ENCODE measurements around the gene TCHHL1. TPM values are rescaled to one million over a fixed set of nuclear protein-coding genes. Genes with fewer than 3 reads are reported as not detected.

Gene TCHHL1
- total and polyA plus RNA-seq, 2 of the 13 experiments (the other 11 are each of a cell fraction or from before 2014, with no cell fraction given): not detected

DNA sequence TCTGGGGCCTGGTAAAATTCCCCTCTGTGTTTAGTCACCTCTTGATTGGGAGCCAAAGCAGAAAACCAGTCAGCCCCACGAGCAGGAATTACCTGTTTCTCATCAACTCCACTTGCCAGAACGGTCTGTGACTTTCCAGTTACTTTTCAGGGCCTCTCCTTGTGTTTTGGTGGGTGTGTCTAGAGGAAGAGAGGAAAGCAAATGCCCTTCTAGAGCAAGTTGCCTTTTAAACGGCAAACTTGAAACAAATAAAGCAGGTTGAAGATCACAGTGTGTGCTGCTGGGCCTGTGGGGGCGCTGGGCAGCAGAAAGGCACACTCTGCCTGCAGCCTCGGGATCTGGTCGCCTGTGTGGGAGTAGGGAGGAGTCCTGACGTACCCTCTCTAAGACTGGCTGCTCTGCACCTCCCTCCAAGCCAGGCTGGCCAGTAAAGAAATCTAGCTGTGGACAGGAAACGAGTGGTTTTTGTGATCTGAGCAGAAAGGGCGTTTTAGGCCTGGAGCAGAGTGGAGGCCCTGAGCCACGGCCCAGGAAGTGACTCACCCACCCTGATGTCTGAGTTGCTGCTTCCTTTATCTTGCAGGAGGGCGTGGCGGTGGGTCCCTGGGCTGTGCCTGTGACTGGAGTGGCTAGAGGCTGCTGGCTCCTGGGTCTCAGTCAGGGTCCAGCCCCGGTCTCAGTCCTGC is 41.0 kb downstream of the TCHHL1 start (continued):
- TF ChIP-seq, protein P1, sequence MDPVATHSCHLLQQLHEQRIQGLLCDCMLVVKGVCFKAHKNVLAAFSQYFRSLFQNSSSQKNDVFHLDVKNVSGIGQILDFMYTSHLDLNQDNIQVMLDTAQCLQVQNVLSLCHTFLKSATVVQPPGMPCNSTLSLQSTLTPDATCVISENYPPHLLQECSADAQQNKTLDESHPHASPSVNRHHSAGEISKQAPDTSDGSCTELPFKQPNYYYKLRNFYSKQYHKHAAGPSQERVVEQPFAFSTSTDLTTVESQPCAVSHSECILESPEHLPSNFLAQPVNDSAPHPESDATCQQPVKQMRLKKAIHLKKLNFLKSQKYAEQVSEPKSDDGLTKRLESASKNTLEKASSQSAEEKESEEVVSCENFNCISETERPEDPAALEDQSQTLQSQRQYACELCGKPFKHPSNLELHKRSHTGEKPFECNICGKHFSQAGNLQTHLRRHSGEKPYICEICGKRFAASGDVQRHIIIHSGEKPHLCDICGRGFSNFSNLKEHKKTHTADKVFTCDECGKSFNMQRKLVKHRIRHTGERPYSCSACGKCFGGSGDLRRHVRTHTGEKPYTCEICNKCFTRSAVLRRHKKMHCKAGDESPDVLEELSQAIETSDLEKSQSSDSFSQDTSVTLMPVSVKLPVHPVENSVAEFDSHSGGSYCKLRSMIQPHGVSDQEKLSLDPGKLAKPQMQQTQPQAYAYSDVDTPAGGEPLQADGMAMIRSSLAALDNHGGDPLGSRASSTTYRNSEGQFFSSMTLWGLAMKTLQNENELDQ (CRISPR knock-in tag; IDR thresholded peaks at IDR 0.05; ENCODE audit: borderline replicate concordance): no peak
- TF ChIP-seq, protein P2, sequence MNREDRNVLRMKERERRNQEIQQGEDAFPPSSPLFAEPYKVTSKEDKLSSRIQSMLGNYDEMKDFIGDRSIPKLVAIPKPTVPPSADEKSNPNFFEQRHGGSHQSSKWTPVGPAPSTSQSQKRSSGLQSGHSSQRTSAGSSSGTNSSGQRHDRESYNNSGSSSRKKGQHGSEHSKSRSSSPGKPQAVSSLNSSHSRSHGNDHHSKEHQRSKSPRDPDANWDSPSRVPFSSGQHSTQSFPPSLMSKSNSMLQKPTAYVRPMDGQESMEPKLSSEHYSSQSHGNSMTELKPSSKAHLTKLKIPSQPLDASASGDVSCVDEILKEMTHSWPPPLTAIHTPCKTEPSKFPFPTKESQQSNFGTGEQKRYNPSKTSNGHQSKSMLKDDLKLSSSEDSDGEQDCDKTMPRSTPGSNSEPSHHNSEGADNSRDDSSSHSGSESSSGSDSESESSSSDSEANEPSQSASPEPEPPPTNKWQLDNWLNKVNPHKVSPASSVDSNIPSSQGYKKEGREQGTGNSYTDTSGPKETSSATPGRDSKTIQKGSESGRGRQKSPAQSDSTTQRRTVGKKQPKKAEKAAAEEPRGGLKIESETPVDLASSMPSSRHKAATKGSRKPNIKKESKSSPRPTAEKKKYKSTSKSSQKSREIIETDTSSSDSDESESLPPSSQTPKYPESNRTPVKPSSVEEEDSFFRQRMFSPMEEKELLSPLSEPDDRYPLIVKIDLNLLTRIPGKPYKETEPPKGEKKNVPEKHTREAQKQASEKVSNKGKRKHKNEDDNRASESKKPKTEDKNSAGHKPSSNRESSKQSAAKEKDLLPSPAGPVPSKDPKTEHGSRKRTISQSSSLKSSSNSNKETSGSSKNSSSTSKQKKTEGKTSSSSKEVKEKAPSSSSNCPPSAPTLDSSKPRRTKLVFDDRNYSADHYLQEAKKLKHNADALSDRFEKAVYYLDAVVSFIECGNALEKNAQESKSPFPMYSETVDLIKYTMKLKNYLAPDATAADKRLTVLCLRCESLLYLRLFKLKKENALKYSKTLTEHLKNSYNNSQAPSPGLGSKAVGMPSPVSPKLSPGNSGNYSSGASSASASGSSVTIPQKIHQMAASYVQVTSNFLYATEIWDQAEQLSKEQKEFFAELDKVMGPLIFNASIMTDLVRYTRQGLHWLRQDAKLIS (CRISPR knock-in tag; IDR thresholded peaks at IDR 0.05): no peak
- TF ChIP-seq, protein P3, sequence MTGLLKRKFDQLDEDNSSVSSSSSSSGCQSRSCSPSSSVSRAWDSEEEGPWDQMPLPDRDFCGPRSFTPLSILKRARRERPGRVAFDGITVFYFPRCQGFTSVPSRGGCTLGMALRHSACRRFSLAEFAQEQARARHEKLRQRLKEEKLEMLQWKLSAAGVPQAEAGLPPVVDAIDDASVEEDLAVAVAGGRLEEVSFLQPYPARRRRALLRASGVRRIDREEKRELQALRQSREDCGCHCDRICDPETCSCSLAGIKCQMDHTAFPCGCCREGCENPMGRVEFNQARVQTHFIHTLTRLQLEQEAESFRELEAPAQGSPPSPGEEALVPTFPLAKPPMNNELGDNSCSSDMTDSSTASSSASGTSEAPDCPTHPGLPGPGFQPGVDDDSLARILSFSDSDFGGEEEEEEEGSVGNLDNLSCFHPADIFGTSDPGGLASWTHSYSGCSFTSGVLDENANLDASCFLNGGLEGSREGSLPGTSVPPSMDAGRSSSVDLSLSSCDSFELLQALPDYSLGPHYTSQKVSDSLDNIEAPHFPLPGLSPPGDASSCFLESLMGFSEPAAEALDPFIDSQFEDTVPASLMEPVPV (CRISPR knock-in tag; IDR thresholded peaks at IDR 0.05): peak; percentile 75; the same call in 1 of the 2 replicates
- TF ChIP-seq TEAD2 (CRISPR knock-in tag; IDR thresholded peaks at IDR 0.05) (no peak), SIX1 (CRISPR knock-in tag; IDR thresholded peaks at IDR 0.05; ENCODE audit: borderline replicate concordance) (no peak), SMARCC2 (IDR thresholded peaks at IDR 0.05) (no peak), BHLHE40 (IDR thresholded peaks at IDR 0.05; ENCODE audit: low read length) (peak; percentile 33; the same call in 1 of the 2 replicates), ZFP36 (IDR thresholded peaks at IDR 0.05; ENCODE audit: borderline replicate concordance, low read depth, low read length, partially characterized antibody) (no peak), ZNF83 (CRISPR knock-in tag; IDR thresholded peaks at IDR 0.05; ENCODE audit: borderline replicate concordance) (no peak), ZNF230 (CRISPR knock-in tag; IDR thresholded peaks at IDR 0.05) (0 out of 2 replicates have a peak, but pooled peaks have one; percentile 58), MAFK (conservative IDR thresholded peaks at IDR 0.05 in 1 of 2, IDR thresholded peaks at IDR 0.05 in 1 of 2; ENCODE audit: low read length in 2 of 2) (no peak)
- TF ChIP-seq, protein P4, sequence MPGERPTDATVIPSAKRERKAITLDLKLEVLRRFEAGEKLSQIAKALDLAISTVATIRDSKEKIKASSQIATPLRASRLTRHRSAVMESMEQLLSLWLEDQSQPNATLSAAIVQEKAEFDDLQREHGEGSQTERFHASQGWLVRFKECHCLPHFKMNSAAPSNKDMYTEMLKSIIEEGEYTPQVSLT (CRISPR knock-in tag; IDR thresholded peaks at IDR 0.05; ENCODE audit: borderline replicate concordance, low read depth): no peak
- TF ChIP-seq, protein P5, sequence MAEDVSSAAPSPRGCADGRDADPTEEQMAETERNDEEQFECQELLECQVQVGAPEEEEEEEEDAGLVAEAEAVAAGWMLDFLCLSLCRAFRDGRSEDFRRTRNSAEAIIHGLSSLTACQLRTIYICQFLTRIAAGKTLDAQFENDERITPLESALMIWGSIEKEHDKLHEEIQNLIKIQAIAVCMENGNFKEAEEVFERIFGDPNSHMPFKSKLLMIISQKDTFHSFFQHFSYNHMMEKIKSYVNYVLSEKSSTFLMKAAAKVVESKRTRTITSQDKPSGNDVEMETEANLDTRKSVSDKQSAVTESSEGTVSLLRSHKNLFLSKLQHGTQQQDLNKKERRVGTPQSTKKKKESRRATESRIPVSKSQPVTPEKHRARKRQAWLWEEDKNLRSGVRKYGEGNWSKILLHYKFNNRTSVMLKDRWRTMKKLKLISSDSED (CRISPR knock-in tag; IDR thresholded peaks at IDR 0.05): no peak
- TF ChIP-seq, protein P6, sequence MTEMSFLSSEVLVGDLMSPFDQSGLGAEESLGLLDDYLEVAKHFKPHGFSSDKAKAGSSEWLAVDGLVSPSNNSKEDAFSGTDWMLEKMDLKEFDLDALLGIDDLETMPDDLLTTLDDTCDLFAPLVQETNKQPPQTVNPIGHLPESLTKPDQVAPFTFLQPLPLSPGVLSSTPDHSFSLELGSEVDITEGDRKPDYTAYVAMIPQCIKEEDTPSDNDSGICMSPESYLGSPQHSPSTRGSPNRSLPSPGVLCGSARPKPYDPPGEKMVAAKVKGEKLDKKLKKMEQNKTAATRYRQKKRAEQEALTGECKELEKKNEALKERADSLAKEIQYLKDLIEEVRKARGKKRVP (CRISPR knock-in tag; IDR thresholded peaks at IDR 0.05): no peak
- TF ChIP-seq, protein P7, sequence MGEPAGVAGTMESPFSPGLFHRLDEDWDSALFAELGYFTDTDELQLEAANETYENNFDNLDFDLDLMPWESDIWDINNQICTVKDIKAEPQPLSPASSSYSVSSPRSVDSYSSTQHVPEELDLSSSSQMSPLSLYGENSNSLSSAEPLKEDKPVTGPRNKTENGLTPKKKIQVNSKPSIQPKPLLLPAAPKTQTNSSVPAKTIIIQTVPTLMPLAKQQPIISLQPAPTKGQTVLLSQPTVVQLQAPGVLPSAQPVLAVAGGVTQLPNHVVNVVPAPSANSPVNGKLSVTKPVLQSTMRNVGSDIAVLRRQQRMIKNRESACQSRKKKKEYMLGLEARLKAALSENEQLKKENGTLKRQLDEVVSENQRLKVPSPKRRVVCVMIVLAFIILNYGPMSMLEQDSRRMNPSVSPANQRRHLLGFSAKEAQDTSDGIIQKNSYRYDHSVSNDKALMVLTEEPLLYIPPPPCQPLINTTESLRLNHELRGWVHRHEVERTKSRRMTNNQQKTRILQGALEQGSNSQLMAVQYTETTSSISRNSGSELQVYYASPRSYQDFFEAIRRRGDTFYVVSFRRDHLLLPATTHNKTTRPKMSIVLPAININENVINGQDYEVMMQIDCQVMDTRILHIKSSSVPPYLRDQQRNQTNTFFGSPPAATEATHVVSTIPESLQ (CRISPR knock-in tag; conservative IDR thresholded peaks at IDR 0.05): no peak

All from HepG2 (cell line).